ENCODE measurements around the gene PDGFRA. TPM values are rescaled to one million over a fixed set of nuclear protein-coding genes. Genes with fewer than 3 reads are reported as not detected.
"Not testable (repeated sequence)": the region's sequence is repeated elsewhere in the genome, so short reads cannot be mapped to it uniquely, and the experiment has no call there.

Gene PDGFRA
- total RNA-seq, 4 donors from 2014 or later = 92.2 to 164 (median 130) TPM

- Histone ChIP-seq H3K4me3 (no peak overlapping the region), H3K27me3 (no peaks in the 10 kb centered on the region), H3K9me3 (no peaks in the 10 kb centered on the region), H3K27ac (no peak overlapping the region), H3K36me3 (no peaks in the 10 kb centered on the region), H3K4me1 (no peaks in the 10 kb centered on the region)
- ATAC-seq = no peak
- TF ChIP-seq POLR2A (IDR thresholded peaks at IDR 0.05) (no peak), CTCF (IDR thresholded peaks at IDR 0.05) (no peak), EP300 (IDR thresholded peaks at IDR 0.05) (no peak), POLR2AphosphoS5 (IDR thresholded peaks at IDR 0.05) (no peak)
- 72% methylated on average over 2 of the region's 2 CpGs; no CpG with 5 or more reads in 1 of the 2 donors for whole genome bisulfite sequencing, 2 donors (ENCODE audit: low coverage in 1 of 2)
These were observed 104.6 kb downstream of the PDGFRA start for GRCh38 chr4:54333657-54334056.

DNA sequence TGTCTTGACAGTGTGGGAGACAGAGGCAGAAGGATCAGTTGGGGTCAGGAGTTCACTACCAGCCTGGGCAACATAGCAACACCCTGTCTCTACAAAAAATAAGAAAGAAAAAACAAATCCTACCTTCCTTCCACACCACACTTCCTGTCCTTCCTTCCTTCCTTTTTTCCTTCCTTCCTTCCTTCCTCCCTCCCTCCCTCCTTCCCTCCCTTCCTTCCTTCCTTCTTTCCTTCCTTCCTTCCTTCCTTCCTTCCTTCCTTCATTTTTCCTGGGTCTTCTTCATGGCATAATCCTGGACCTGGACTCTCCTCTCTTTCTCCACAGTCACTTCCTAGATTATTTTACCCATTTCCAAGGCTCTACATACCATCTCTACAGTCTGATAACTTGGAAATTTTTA is 105.7 kb downstream of the PDGFRA start:
- ATAC-seq, H3K9me3 ChIP-seq, H3K4me1 ChIP-seq, H3K36me3 ChIP-seq, H3K27ac ChIP-seq, H3K4me3 ChIP-seq, H3K27me3 ChIP-seq: not testable (repeated sequence)

DNA sequence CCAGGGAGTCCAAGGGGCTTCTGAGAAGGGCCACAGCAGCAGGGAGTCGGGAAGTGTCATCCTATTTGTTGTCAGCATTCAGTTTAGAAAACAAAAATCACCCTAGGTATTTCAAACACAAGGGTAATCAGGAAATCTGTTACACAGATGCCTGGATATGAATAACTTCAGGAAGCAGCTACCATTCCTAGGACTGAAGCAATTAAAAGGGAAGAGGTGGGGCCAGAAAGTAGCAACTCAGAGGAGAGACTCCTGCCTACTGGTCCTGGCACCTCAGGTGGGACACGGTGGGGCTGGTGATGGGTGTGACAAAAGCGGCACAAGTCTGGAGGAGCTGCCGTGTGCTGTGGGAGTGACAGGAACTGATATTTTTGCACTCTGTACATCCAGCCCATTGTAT is 107.9 kb downstream of the PDGFRA start:
- Histone ChIP-seq H3K4me3 (no peak overlapping the region), H3K36me3 (no peaks in the 10 kb centered on the region), H3K4me1 (no peaks in the 10 kb centered on the region), H3K27ac (no peak overlapping the region), H3K9me3 (no peaks in the 10 kb centered on the region), H3K27me3 (no peaks in the 10 kb centered on the region)
- TF ChIP-seq EP300 (IDR thresholded peaks at IDR 0.05) (no peak), POLR2AphosphoS5 (IDR thresholded peaks at IDR 0.05) (no peak), CTCF (IDR thresholded peaks at IDR 0.05) (no peak), POLR2A (IDR thresholded peaks at IDR 0.05) (no peak)
- no peak for ATAC-seq
- WGBS, 2 donors (ENCODE audit: low coverage in 1 of 2) = 60 to 85% methylated on average over 2 to 3 of the region's 4 CpGs

GRCh38 chr4:54342067-54342466 is 113.0 kb downstream of the PDGFRA start:
- 61% methylated on average over 3 of the region's 3 CpGs; no CpG with 5 or more reads in 1 of the 2 donors for WGBS, 2 donors (ENCODE audit: low coverage in 1 of 2)

More at GRCh38 chr4:54342067-54342466, 113.0 kb downstream of the PDGFRA start:
- H3K4me1 ChIP-seq, H3K9me3 ChIP-seq, H3K4me3 ChIP-seq, H3K27ac ChIP-seq, H3K27me3 ChIP-seq, ATAC-seq, H3K36me3 ChIP-seq: not testable (repeated sequence)

Other genes starting within 250 kb of the PDGFRA start
- 10 to 100 TPM; 25.0 to 37.7 (median 29.2) TPM for gene CHIC2, start 164.7 kb upstream of the PDGFRA start, total RNA-seq
- not detected for gene GSX2, start 129.1 kb upstream of the PDGFRA start, total RNA-seq